ENCODE results near the gene PRAMEF1.
"Not testable (repeated sequence)": the region's sequence is repeated elsewhere in the genome, so short reads cannot be mapped to it uniquely, and the experiment has no call there.

Gene PRAMEF1, protein sequence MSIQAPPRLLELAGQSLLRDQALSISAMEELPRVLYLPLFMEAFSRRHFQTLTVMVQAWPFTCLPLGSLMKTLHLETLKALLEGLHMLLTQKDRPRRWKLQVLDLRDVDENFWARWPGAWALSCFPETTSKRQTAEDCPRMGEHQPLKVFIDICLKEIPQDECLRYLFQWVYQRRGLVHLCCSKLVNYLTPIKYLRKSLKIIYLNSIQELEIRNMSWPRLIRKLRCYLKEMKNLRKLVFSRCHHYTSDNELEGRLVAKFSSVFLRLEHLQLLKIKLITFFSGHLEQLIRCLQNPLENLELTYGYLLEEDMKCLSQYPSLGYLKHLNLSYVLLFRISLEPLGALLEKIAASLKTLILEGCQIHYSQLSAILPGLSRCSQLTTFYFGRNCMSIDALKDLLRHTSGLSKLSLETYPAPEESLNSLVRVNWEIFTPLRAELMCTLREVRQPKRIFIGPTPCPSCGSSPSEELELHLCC

DNA sequence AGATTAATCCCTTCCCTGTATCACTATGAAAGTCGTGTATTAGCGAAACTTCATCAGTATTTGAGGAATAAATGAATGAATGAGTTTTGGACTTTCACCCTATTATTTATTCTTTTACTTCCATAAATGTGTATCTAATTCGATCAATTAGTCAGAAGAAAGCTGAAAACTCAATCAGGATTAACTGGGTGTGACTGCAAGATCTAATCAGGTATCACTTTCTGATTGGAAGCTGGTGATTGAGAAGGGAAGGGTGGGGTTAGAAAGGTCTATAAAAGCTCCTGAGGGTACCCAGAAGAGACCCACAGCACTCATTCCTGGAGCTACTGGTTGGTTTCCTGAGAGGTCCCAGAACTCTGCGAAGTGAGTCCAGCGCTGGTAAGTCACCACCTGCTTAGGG lies at the start of gene PRAMEF1:
PRAMEF1 (plus strand) TSS at position 301 of the 400 bp plus-strand sequence. CDS start 1,831 bp downstream, outside the sequence.
- DNase-seq: not testable (repeated sequence)

DNA sequence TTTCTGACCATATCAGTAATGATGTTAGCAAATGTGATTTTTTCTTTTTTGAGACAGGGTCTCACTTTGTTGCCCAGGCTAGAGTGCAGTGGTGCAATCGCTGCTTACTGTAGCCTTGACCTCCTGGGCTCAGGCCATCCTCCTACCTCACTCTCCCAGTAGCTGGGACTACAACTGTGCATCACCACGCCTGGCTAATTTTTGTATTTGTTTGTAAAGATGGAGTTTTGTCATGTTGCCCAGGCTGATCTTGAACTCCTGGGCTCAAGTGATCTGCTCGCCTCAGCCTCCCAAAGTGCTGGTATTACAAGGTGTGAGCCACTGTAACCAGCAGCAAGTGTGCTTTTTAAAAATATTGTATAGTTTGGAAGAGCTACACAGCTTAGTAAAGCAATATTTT lies 49.3 kb upstream of the PRAMEF1 start:
- DNase-seq: no peak

DNA sequence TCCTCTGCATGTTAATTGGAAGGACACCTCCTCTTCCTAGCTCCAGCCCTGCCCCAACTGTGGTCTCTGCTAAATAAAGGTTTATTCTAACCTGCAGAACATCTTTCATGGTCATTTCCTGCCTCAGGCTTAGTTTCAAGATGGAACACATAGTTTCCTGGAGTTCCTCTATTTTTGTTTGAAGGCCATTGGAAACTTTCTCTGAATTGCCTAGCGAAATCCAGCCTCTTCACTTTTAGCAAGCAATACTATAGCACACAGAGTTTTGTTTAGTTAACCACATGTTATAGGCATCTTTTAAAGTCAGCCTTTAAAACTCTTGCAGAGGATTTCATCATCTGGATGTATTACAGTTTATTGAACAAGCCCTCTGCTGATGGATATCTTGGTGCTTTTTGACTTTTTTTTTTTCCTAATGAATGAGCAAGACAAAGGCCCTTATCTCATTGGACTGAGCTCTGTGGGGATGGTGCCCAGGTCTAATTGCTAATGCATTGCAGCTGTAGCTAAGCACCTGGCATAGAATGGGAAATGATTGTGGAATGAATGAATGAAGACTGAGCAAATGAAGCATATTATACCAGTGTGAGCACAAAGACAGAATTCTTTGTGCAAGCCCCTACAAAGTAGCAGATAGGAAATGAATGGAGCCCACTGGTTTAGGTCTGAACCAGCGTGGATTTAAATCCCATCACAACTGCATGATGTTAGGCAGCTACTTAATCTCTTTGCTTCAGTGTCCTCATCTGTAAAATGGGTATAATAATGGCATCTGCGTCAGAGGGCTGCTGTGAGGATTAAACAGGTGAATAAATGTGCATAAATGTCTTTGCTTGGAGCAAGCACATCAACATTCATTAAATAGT lies 45.8 kb upstream of the PRAMEF1 start:
- no peak for DNase-seq

DNA sequence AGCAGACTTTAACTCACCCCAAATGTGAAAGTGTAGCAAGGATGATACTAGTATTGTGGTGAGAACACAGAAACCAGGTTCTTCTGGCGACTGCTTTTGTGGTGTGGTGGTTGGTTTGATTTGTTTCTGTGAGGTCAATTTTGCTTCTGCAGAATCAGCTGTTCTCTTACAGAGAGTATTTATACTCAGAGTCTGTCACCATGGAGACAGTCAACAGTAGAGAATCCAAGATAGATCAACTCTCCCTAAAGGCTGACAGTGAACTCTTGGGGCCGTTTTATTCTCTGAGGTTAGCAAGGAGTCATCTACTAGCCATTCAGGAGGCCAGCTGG lies 45.2 kb upstream of the PRAMEF1 start, which contains the start of gene CFAP107:
CFAP107 (plus strand) TSS at position 209 of the 332 bp plus-strand sequence. CDS start 231 bp downstream, outside the sequence.
- no peak for DNase-seq

DNA sequence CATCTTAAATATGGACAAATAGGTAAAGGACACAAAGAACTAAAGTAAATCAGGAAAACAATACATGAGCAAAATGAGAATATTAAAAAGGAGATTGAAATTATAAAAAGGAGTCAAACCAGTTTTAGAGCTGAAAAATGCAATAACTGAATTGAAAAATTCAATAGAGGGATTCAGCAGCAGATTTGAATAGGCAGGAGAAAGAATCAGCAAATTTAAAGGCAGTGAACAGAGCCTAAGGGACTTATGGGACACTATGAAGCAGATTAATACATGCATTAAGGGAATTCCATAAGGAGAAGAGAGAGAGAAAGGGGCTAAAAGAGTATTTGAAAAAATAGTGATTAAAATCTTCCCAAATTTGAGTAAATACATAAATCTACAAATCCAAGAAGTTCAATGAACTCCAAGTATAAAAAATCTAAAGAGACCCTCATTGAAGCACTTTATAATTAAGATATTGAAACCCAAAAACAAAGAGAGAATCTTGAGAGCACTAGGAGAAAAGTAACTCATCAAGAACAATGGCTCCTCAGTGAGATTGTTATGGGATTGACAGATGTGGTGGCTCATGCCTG lies 42.3 kb upstream of the PRAMEF1 start:
- no peak for DNase-seq

DNA sequence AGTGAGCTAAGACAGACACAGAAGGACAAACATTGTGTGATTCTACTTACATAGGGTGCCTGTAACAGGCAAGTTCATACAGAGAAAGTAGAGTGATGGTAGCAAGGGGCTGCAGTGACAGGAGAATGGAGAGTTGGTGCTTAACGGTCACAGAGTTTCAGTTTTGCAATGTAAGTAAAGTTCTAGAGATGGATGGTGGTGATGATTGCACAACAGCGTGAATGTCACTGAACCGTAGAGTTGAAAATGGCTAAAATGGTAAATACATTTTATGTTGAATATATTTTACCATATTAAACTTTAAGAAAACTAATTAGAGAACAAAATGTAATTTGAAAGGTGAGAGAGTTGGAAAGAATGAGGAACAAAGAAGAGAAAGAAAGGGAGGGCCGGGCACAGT lies 36.5 kb upstream of the PRAMEF1 start:
- no peak for DNase-seq

DNA sequence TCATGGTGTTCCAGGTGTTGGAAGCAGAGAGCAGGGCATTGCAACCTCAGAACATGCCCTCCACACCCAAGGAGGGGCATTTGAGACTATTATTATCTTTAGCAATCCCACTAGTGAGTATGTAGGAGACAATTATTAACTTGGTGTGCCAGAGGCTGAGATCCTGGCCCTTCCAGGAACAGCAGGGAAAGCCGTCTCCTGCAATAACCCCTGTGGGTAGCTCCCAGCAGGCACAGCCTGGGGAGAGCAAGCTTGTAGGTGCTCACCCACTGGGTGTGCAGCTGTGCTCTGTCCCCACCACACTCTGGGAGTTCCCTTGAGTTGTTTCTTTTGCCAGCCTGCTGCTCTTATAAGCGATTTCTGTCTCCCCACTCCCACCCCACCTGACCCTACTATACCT lies 34.9 kb upstream of the PRAMEF1 start:
- DNase-seq: no peak

DNA sequence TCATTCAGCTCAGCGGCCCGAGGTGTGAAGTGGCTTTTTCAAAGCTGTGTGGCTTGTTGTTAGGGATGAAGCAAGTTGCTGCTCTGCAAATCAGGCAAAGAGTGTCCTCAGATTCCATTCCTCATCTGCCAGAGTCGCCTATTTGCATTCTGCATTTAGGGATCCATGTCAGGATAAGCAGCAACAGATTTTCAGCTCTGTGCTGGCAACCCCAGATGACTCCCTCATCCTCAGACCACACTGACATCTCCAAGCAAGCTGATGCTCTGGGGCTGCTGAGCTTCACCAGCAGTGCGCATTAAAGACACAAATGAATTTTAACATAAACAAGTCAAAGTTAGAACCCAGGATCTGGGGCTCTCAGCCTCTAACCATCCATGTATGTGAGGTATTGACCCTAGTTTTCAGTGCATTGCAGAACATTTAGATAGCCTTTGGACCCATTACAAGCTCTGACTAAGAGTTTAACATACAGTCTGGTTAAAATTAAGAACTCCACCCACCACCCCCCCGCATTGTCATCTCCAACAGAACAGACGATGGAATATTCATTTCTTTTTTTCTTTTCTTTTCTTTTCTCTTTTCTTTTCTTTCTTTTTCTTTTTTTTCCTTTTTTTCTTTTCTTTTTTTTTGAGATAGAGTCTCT lies 34.3 kb upstream of the PRAMEF1 start:
- no peak for DNase-seq

DNA sequence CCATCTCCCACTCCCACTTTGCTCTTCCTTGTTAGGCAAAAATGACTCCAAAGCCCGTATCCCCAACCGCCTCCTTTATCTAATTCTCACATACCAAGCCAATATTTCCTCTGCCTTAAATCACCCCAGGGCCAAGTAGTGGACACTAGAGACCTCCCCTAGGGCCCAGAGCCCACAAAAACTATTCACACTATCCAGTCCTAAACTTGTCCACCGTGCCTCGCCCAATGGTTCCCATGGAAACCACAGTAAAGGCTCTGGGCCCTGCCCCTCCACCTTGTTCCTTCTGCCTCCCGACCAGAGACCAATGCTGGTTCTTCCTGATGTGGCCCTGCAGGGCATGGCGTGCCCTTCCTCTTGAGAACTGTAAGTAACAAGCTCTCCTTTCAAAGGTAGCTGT lies 33.4 kb upstream of the PRAMEF1 start:
- no peak for DNase-seq

DNA sequence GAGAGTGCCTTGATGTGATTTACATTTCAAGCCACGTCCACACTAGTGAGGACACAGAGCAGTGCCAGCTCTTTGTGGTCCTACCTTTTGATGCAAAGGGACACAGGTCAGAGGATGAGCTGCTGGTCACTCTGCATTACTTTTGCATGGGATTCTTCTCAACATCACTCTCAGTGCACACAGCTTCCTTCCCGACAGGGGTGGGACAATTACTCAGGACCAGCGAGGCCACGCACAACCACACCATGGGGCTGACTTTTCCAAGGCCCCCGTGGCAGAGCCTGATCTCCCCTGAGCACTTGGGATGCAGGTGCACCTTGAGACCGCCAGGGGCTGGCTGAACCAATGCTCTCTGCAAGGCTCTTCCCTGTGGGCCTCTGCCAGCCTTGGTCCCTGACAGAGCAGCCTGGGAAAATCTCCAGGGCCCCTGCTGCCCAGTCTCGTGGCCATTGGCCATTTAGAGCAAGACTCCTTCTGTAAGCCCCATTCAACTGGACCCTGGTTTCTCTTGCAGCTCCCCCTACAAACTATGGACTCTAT lies 30.9 kb upstream of the PRAMEF1 start:
- DNase-seq: no peak

DNA sequence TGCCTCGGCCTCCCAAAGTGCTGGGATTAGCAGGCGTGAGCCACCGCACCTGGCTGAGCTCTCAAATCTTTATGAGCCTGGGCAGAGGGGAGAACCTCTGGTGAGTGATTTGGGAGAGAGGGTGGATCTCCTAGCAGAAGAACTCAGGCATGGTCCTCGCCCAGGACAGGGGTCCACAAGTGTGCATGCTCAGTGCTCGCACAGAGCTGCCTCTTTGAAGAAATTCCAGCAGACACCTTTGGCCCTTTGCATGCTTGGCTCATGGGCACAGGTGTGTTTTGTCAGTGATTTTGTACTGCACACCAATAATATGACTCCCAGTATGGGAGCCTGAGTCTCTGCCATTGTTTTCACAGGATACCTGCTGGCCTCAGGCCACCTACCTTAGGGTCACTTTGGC lies 29.4 kb upstream of the PRAMEF1 start:
- DNase-seq: no peak

DNA sequence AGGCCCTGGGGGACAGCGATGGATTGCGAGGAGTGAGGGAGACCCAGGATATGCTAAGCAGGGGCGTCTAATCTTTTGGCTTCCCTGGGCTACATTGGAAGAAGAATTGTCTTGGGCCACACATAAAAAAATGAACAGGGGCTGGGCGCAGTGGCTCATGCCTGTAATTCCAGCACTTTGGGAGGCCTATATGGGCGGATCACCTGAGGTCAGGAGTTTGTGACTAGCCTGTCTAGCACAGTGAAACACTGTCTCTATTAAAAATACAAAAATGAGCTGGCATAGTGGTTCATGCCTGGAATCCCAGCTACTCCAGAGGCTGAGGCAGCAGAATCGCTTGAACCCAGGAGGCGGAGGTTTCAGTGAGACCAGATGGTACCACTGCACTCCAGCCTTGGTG lies 28.4 kb upstream of the PRAMEF1 start:
- DNase-seq: no peak

DNA sequence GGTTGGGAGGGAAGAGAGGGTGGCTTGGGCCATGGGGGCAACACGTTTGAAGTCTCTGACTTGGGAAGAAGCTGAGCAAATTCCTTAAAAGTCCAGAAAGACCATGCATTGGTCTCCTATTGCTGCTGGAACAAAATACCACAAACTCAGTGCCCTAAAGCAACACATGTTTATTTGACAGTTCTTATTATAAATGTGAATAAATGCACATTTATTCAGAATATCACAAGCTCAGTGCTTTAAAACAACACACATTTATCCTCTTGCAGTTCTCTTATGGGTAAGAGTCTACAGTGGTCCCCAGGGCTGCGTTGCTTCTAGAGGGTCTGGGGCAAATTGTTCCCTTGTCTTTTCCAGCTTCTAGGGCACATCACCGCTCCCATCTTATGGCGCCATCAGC lies 27.7 kb upstream of the PRAMEF1 start:
- no peak for DNase-seq

DNA sequence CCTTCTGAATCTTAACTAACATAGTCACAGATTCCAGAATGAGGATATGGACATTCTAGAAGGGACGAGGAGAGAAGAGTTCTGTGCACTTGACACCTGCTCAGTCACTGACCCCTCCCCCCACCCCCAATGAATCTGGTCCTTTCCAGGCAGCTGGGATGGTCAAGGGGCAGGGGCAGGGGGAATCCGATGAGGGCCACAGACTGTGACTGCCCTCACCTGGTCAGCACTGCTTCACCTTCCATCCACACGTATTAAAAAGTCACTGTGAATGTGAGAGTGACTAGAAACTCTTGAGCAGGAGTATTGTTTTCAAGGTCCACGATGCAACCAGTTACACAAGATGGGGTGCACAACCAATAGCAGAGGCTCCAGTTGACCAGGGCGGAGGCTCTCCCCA lies 27.2 kb upstream of the PRAMEF1 start:
- no peak for DNase-seq

DNA sequence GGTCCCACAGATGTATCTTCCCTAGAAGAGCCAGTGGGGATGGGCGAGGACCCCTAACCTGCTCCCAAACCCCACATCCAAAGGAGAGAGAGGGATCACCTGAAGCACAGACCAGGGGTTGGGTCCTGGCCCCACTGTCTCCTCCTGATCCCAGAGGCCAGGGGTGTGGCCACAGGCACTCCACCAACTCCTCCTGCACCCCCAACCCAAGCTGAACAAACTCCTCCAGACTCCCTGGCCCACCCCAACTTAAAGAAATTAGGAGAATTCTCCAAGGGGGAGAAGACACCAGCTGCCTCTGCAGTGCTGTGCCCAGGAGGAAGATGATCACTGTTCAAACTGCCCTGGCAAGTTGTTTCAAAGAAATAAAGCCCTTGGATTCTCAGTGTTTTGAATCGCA lies 22.2 kb upstream of the PRAMEF1 start:
- no peak for DNase-seq

DNA sequence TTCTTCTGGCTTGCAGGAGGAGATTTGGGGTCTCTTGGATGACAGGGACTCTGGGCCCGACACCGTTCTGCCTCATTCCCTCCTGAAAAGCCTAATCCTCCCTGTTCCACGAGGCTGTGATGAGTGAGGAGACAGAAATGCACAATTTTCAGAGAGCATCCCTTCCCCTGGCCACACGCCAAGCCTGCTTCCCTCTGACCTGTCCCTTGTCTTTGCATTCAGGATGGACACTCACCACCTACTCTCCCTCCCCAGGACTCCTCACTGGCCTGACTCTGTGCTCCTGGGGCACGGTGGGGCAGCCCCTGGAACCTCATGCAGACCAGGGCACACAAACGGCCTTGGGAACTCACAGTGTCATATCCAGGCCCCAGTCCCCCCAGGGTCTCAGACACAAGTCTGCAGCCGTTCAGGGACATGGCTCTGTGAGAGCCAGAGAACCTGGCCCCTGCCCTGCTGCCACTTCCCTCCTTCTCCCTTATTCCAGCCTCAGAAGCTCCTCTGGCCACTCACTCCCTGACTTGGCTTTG lies 21.2 kb upstream of the PRAMEF1 start:
- DNase-seq: no peak

DNA sequence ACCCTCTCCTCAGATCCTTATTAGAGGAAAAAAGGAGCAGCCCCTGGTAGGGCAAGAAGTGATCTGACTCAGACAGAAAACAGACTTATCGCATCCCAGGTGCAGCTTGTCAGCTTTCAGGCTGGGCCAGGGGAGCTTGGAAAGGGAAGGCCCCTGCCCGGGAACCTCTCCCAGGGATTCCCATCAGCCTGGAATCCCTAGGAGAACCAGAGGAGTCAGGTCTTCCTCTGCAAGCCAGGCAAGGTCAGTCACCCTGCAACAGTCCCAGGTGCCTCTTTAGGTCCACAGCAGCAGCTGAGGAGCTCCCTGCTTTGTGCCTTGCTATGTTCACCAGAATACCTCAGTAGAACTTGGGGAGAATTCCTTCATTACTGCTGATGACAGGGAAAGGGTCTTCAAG lies 20.6 kb upstream of the PRAMEF1 start:
- no peak for DNase-seq

DNA sequence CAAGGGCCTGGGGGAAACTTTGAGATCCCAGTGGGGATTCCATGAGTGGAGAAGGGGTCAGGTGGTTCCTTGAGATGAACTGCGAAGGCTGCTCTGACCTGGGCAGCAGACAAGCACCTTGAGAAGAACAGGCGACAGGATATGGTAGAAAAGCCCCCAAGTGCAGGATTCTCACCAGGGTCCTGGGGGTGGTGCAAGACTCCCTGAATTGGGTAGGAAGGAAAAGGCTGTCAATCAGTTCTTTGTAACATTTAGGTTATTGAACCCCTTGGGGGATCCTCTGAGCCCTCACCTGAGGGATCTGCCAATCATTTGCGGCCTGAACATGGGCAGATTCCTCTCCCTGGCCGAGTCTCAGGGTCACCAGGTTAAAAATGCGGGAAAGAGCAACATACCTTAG lies 20.0 kb upstream of the PRAMEF1 start:
- DNase-seq: no peak

DNA sequence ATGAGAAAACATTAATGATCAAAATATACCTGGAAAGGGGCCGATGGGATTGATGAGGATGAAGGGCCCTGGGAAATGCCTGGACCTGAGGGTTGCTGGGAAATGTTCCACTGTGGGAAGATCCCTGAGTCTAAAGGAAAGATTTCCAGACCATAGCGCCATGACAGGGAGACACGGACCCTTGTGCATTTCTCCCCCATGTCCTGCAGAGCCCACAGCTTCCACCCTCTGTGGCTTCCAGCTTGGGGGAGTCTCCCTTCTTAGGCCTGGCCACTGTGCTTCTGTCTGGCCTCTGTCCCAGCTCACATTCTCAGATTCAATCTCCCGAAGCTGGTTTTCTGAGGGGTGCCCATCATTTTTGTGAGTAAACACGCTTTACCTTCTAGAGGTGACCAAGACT lies 18.7 kb upstream of the PRAMEF1 start:
- DNase-seq: no peak

DNA sequence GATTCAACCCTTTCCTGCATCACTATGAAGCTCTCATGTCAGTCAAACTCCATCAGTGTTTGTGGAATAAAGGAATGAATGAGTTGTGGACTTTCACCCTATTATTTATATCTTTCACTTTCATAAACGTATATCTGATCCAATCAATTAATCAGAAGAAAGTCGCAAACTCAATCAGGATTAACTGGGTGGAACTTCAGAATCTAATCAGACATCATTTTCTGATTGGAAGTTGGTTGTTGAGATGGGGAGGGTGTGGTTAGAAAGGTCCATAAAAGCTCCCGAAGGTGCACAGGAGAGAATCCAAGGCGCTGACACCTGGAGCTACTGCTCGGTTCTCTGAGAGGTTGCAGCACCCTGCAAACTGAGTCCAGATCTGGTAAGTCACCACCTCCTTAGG lies 17.8 kb upstream of the PRAMEF1 start, which contains the start of gene PRAMEF12:
PRAMEF12 (plus strand) TSS at position 301 of the 400 bp plus-strand sequence. CDS start 1,130 bp downstream, outside the sequence.
- no peak for DNase-seq

DNA sequence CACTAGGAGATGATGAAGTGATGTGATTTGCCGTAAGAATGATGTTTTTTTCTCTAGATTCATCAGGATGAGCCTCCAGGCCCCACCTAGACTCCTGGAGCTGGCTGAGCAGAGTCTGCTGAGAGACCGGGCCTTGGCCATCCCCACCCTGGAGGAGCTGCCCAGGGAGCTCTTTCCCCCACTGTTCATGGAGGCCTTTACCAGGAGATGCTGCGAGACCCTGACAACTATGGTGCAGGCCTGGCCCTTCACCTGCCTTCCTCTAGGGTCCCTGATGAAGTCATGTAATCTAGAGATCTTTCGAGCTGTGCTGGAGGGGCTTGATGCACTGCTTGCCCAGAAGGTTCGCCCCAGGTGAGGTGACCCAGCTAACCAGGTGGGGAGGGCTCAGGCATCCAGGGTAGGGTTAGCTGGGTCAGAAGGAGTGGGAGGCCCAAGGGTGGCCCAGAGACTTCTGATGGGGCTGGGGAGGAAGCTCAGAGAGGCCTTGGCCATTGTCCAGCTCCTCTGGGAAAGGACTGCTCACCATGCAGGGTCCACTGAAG lies 16.3 kb upstream of the PRAMEF1 start:
- DNase-seq: no peak

DNA sequence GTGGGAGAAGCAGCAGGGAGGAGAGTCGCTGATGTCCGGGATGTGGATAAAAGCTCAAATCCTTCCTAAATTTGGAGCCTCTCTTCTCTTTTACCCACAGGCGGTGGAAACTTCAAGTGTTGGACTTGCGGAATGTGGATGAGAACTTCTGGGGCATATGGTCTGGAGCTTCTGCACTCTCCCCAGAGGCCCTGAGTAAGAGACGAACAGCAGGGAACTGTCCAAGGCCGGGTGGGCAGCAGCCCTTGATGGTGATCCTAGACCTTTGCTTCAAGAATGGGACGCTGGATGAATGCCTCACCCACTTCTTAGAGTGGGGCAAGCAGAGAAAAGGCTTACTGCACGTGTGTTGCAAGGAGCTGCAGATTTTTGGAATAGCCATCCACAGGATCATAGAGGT lies 15.8 kb upstream of the PRAMEF1 start:
- DNase-seq: no peak

All from NCI-H146 (cell line).